Measurements from ENCODE around the gene LYSET.
"Not testable (repeated sequence)": the region's sequence is repeated elsewhere in the genome, so short reads cannot be mapped to it uniquely, and the experiment has no call there.

The LYSET gene

DNA sequence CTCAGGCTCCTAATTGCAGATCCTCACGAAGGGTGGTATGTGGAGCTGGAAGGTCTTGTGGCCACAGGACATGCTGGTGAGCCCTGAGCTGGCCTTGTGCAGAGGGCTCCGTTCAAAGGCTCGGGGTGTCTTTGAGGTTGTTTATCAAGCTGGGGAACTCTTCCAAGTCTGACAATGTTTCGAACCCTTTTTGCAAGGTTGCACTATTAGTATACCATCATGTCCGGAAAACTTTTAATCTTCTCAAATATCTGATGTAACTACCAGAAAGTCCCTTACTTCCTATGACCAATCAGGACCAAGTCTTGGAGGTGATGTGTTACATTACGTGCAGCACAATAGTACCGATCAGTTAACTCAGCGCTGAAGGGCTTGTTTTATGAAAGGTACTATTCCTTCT, 43.4 kb downstream of the LYSET start:
- Mint-ChIP-seq H3K4me3 (no peak overlapping the region), H3K36me3 (peaks cover 32% of the 10 kb centered on the region), H3K4me1 (peaks cover 9% of the 10 kb centered on the region), H3K27me3 (peaks cover 5% of the 10 kb centered on the region), H3K27ac (no peak overlapping the region), H3K9me3 (no peaks in the 10 kb centered on the region)
- ATAC-seq (ENCODE audit: low read depth): no peak
- no peak for DNase-seq (ENCODE audit: low spot score in 2 of 2)

DNA sequence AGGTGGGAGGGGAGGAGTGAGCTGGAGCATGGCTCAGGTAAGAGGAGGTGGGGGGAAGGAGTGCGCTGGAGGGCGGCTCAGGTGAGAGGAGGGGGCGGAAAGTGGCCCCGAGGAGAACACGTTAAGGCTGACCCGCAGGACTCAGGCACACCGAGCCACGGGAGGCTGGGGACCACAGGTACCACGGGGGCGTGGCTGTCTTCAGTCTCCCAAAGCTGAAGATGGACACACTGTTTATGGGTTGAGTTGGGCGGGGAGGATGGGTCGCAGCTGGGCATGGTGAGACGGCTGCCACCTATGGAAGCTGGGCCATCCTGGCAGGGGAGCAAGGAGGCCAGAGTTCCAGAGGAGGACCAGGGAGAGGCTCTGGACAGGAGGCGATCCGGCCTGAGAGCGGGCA, 45.4 kb downstream of the LYSET start:
- ATAC-seq (ENCODE audit: low read depth): no peak
- Mint-ChIP-seq H3K27me3 (peaks cover 5% of the 10 kb centered on the region), H3K4me1 (peaks cover 12% of the 10 kb centered on the region), H3K27ac (no peak overlapping the region), H3K36me3 (peaks cover 26% of the 10 kb centered on the region), H3K4me3 (peak overlapping the region; percentile 35), H3K9me3 (no peaks in the 10 kb centered on the region)
- no peak for DNase-seq (ENCODE audit: low spot score in 2 of 2)

DNA sequence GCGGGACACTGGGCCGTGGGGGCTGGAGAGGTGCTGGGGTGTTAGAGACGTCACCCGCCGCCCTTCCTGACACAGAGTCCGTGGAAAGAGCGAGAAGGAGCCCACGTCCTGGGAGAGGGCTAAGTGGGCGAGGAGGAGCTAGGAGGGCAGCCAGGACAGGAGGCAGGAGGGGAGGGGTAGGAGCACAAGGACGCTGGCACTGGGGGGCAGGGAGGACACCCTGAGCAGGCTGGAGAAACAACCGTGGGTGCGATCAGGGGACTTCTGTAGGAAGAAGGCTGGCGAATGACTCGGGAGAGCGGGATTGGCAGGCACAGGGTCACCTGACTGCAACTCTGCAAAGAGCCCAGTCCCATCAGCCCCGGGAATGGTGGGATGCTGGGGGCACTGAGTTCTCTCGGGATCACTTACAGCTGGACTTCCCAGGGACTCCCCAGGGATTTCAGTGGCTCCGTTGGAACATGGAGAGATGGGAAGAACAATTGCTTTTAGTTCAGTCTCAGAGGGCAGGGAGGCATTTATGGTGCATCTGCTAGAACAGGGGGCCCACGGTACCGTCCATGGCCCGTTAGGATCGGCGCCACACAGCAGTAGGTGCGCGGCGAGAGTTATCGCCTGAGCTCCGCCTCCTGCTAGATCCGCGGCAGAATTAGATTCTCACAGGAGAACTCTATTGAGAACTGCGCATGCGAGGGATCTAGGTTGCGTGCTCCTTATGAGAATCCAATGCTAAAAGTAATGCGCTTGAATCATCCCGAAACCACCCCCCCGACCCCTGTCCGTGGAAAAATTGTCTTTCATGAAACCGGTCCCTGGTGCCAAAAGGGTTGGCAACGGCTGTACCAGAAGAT, 46.2 kb downstream of the LYSET start:
- Mint-ChIP-seq H3K4me3 (peak overlapping the region; percentile 35), H3K27me3 (peaks cover 5% of the 10 kb centered on the region), H3K27ac (no peak overlapping the region), H3K36me3 (peaks cover 19% of the 10 kb centered on the region), H3K9me3 (no peaks in the 10 kb centered on the region), H3K4me1 (peaks cover 12% of the 10 kb centered on the region)
- no peak for ATAC-seq (ENCODE audit: low read depth)
- DNase-seq (ENCODE audit: low spot score in 2 of 2): no peak

DNA sequence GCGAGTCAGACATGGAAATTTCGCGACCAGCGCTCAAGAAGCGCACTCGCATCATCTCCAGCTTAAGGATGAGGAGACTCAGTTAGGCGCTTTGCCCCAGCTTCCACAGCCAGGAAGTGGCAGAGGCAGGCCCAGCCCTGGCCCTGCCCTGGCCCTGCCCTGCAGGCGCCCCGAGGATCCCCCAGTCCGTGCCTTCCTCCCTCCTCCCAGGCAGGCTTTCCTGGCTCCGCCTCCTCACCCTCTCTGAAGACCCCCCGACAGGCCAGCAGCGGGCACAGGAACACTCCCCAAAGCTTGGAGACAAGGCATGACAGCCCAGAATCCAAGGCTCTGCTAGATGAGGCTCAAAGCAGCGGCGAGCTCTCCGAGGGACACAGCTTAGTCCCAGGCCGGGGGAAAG, 47.0 kb downstream of the LYSET start:
- DNase-seq (ENCODE audit: low spot score in 2 of 2) (no peak), ATAC-seq (ENCODE audit: low read depth) (no peak)
- H3K4me3 Mint-ChIP-seq: no peak overlapping the region
- H3K9me3 Mint-ChIP-seq: no peaks in the 10 kb centered on the region
- no peak overlapping the region for H3K27ac Mint-ChIP-seq
- H3K36me3 Mint-ChIP-seq: peaks cover 15% of the 10 kb centered on the region
- H3K4me1 Mint-ChIP-seq: peaks cover 12% of the 10 kb centered on the region
- peaks cover 5% of the 10 kb centered on the region for H3K27me3 Mint-ChIP-seq

DNA sequence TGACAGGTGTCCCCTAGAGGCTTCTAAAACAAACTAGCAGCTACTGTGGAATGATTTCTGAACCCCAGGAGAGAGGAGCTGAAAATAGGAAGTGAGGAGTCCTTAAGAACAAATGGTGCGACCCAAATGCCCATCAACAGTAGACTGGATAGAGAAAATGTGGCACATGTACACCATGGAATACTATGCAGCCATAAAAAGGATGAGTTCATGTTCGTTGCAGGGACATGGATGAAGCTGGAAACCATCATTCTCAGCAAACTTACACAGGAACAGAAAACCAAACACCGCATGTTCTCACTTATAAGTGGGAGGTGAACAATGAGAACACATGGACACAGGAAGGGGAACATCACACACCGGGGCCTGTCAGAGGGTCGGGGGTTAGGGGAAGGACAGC, 48.0 kb downstream of the LYSET start:
- H3K4me3 Mint-ChIP-seq; DNase-seq (ENCODE audit: low spot score in 2 of 2); ATAC-seq (ENCODE audit: low read depth); H3K27me3 Mint-ChIP-seq; H3K9me3 Mint-ChIP-seq; H3K36me3 Mint-ChIP-seq; H3K27ac Mint-ChIP-seq: not testable (repeated sequence)
- H3K4me1 Mint-ChIP-seq: peaks cover 12% of the 10 kb centered on the region

DNA sequence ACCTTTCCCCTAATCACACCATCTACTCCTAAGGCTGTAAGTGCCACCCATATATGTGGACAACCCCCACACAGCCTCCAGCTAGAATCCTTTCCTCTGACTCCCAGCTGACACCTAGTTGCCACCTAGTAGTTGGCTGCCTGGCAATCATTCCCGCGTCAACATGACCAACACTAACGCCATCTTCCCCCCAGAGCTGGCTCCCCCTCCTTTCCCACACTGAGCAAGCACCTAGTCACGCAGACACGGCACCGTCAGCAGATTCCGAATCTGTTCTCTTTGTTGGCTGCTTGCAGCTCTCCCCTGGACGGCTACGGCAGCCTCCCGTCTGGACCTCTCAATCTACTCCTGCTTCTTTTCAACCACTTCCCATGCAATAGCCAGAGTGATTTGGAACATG, 49.7 kb downstream of the LYSET start:
- DNase-seq (ENCODE audit: low spot score in 2 of 2) (no peak), ATAC-seq (ENCODE audit: low read depth) (no peak)
- Mint-ChIP-seq H3K4me1 (peaks cover 12% of the 10 kb centered on the region), H3K27me3 (peaks cover 5% of the 10 kb centered on the region), H3K27ac (no peak overlapping the region), H3K4me3 (no peak overlapping the region), H3K36me3 (no peaks in the 10 kb centered on the region), H3K9me3 (no peaks in the 10 kb centered on the region)

All from memory B cell (primary cell).